Erythroblast (primary cell): Measurements from ENCODE around the gene ITCH.
"Not testable (repeated sequence)": the region's sequence is repeated elsewhere in the genome, so short reads cannot be mapped to it uniquely, and the experiment has no call there.

ENCODE experiments used
- DNase-seq, 2 experiments: peaks; one replicate each; lab custom pipeline; 2025; lab: John Stamatoyannopoulos, UW
- GATA1 ChIP-seq: IDR thresholded peaks from 2 replicates; pipeline ENCODE4 v1.6.1; 2011; ENCODE audit warnings: low read depth, mild to moderate bottlenecking, control low read depth, low read length, moderate library complexity
- POLR2A ChIP-seq: IDR thresholded peaks from 2 replicates; pipeline ENCODE4 v1.6.1; 2011; ENCODE audit warnings: mild to moderate bottlenecking, low read length

The ITCH gene

DNA sequence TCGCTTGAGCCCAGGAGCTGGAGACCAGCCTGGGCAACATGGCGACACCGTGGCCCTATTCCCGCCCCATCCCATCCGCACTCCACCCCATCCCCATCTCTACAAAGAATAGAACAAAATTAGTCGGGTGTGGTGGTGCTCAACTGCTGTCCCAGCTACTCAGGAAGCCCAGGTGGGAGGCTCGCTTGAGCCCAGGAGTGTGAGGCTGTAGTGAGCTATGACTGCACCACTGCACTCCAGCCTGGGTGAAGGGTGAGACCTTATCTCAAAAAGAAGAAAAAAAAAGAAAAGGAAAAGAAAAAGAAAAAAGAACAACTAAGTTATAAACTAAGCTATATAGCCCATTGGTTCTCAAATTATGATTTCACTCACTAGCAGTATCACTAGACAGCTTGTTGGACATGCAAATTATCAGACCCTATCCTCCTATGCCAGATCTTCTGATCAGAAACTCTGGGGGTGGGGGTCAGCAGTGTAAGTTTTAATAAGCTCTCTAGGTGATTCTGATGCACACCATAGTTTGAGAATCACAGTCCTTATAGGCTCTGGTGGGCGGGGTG, 491 bp upstream of the ITCH start:
- TF ChIP-seq POLR2A (no peak), GATA1 (no peak)
- DNase-seq, result no peak

DNA sequence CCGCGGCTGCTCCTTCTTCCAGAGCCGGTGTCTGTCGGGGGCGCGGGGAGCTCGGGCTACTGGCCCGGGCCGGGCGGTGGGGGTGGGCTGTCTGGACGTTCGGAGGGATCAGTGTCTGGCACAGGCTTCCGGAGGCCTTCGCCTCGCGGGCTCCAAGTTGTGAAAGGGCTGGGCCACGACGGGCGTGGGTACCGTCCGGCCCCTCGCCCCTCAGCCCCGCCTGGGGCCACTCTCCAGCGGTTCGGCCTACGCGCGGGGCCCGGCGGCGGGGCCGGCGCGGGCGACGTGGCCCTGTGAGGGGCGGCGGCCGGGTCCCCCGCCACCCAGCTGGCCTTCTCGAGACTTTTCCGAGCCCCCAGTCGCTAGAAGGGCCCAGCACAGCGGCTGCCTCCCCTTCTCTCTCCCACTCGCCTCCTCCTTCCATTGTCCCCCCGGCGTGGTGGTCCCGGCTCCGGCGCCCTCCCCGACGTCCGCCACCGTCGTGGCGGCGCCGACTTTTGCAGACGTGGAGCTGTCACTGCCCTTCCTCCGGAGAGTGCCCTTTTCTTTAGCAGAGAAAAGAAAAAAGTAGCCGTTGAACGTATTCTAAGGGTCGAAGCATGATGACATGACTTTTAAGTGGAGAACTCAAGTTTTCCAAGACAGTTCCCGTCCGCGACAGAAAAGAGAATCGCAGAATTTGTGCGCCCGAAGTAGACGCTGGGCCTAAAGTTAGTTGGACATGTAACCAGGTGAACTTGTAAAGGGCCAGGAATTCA, 571 bp downstream of the ITCH start:
- no peak for TF ChIP-seq GATA1
- peak; percentile 50 for TF ChIP-seq POLR2A
- peak; percentile 63 to 83 for DNase-seq

DNA sequence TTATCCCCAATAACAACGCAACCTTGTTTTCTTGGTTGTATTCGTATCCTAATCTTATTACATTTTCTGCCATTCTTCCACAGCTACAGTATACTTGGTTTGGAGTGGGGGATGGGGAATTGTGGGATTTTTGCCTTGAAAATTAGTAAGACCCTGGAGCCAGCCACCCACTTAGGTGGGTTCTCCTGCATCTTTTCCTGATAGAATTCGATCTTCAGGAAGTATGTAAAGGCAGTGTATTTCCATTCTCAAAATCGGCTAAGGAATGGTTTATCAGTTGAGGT, 1.1 kb downstream of the ITCH start:
- DNase-seq, result no peak
- no peak for TF ChIP-seq POLR2A
- no peak for TF ChIP-seq GATA1

DNA sequence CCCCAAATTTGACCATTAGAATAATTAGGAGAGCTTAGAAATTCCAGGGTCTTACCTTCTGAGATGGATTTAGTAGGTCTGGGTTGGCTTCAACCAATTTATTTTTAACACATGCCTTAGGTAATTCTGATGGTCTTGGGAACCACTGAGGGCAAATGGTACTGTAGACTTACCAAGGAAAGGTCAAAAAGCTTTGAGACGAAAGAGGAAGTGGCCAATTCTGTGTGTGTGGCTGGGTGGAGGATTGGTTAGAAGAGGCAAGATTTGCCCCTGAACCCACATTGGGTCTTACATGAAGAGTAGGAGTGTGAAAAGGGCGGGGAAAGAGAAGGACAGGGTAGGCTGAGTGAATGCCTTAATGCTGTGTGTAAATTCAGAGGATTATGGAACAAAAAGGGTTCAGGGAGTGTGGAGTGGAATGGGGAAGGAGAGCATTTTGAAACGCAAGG, 2.7 kb downstream of the ITCH start:
- no peak for TF ChIP-seq POLR2A
- TF ChIP-seq GATA1, result no peak
- DNase-seq, result peak; percentile 9 to 17

DNA sequence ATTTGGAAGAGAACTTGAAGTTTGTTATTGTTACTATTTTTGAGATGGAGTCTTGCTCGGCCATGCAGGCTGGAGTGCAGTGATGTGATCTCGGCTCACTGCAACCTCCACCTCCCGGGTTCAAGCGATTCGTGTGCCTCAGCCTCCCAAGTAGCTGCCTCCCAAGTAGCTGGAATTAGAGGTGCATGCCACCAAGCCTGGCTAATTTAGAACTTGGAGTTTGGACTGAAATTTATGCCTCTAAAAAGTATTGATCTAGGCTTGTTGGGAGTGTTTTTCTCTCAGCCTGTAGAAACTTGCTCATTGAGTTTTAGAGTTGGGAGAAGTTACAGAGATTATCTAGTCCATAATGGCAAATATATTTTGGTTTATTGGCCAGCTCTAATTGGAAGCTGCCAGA, 4.1 kb downstream of the ITCH start:
- TF ChIP-seq GATA1 (no peak), POLR2A (no peak)
- DNase-seq, result no peak

DNA sequence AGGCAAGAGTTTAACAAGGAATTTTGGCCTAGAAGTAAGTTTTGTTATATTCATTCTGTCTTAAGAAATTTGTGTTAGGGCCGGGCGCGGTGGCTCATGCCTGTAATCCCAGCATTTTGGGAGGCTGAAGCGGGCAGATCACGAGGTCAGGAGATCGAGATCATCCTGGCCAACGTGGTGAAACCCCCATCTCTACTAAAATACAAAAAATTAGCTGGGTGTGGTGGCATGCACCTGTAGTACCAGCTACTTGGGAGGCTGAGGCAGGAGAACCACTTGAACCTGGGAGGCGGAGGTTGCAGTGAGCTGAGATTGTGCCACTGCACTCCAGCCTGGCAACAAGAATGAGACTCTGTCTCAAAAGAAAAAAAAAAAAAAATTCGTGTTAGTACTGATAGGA, 4.8 kb downstream of the ITCH start:
- not testable (repeated sequence) for DNase-seq

DNA sequence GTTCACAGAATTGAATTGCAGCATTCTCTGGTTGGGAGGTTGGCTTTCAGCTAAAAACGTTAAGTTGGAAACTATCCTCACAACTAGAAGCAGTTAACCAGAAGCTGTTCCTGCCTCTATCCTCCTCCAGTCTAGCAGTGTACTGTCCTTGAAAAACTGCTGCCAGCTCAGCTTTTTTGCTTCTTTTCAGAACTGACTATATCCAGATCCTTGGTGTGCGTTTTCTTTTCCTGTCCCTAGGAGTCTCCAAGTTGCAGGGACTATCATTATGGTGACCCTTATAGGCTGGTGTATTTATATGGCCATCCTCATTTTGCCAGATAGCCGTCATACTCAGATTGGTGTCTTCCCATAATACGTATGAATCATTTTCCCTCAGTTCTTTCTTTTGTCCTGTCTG, 5.5 kb downstream of the ITCH start:
- DNase-seq, result no peak

DNA sequence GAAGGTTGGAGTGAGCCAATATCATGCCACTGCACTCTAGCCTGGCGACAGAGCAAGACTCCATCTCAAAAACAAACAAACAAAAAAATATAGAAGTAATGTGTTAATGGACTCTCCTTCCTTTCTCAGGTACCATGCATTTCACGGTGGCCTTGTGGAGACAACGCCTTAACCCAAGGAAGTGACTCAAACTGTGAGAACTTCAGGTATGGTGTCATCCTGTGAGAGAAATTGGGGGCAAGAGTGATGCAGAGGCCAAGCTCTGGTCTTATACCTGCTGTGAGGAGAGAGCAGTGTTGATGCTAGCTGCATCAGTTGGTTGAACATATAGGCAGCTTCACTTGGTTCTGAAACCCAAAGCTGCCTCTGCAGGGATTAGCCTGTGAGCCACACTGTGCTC, 6.2 kb downstream of the ITCH start:
- DNase-seq, result no peak
- TF ChIP-seq GATA1, result no peak
- TF ChIP-seq POLR2A, result no peak

More for the DNA sequence above, 5.5 kb downstream of the ITCH start:
- TF ChIP-seq POLR2A (no peak), GATA1 (no peak)

DNA sequence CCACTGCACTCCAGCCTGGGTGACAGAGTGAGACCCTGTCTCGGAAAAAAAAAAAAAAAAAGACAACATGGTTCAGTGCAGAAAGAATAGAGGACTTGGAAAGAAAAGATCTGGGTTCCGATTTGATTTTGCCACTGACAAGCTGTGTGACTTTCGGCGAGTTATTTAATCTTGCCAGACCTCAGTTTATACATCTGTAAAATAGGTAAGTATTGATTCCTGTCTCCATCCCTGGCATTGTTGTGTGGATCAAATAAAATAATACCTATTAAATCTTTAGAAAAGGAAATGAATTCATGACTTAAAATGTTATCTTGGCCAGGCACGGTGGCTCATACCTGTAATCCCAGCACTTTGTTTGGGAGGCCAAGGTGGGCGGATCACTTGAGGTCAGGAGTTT, 7.0 kb downstream of the ITCH start:
- TF ChIP-seq POLR2A (no peak), GATA1 (no peak)
- no peak for DNase-seq

DNA sequence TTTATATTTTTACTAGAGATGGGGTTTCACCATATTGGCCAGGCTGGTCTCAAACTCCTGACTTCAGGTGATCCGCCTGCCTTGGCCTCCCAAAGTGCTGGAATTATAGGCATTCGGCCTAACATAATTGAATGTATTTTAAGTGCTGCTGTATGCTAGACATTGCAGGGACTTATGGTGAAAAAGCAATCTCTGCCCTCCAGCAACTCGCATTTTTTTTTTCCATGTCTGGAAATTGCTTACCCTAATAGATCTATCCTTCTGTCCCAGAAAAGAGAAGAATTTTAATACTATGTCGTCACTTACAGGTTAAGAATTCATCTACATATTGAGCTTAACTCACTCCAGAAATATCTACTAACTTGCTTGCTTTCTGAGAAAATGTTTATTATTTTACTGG, 10.4 kb downstream of the ITCH start:
- DNase-seq, result no peak
- no peak for TF ChIP-seq POLR2A
- no peak for TF ChIP-seq GATA1

DNA sequence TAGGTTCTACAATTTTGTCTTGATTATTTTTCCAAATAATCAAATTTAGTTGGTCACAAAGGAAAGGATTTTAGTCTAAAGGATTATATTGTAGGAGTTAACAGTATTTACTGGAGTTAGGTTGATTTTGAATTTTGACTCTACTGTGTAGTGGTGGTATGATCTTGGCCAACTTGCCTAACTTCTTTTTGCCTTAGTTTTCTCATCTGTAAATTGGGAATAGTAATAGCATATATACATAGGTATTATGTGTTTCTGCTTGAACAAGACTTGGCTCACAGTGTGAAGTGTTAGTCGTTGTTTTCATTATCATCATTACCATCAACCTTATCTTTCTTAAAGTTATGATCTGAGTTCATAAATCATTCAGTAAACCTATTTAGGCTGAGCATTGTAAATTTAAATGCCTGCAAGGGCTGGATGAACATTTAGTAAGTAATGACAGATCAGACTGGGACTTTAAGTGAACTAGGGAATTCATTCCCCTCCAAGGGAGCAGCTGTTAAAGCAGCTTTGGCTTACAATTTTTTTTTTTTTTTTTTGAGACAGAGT, 11.2 kb downstream of the ITCH start:
- TF ChIP-seq GATA1, result no peak
- no peak for TF ChIP-seq POLR2A
- no peak for DNase-seq

DNA sequence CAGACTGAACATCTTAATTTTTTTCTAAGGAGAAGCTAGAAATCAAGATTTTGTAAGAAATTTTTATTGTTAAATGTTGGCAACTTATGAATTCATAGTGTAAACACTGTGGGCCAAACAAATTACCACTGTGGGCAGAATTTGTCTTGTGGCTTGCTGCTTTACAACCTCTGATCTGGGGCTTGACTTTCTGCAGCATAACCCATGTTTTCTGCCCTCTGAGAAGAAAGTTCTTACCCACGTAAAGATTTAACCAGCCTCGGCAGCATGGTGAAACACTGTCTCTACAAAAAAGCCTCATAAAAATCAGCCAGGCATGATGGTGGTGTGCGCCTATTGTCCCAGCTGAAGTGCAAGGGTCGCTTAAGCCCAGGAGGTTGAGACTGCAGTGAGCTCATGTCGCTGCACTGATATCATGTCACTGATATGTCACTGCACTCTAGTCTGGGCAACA, 12.9 kb downstream of the ITCH start:
- no peak for TF ChIP-seq GATA1
- no peak for DNase-seq

DNA sequence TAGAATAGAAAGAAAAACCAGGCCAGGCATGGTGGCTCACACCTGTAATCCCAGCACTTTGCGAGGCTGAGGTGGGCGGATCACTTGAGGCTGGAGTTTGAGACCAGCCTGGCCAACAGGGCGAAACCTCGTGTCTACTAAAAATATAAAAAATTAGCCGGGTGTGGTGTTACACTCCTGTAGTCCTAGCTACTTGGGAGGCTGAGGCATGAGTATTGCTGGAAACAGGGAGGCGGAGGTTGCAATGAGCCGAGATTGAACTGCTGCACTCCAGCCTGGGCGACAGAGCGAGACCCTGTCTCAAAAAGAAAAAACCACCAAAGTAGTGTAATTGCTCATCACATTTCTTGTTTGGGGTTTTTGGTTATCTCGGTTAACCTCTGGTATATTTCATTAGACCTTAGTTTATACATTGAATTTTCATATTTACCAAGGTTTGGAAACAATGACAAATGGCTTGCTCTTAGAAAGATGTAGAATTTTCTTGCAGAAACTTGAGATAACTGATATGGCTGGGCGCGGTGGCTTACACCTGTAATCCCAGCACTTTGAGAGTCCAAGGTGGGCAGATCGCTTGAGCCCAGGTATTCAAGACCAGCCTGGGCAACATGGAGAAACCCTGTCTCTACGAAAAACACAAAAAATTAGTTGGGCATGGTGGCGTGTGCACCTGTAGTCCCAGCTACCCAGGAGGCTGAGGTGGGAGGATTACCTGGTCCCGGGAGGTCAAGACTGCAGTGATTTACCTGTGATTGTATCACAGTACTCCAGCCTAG, 14.2 kb downstream of the ITCH start:
- DNase-seq, result no peak

DNA sequence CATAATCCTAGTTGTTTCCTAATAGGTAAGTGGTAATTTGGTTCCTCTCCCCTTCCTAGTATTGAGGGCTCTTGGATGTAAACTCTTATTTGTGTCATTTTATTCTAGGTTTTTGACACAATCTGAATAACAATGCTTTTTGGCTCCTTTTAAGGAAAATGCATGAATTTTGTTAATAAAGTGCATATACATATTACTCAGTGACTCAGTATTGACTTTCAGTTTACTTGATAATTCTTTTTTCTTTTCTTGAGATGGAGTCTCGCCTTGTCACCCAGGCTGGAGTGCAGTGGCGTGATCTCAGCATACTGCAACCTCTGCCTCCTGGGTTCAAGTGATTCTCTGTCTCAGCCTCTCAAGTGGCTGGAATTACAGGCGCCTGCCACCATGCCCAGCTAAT, 19.1 kb downstream of the ITCH start:
- no peak for DNase-seq
- no peak for TF ChIP-seq GATA1
- TF ChIP-seq POLR2A, result no peak

More for the DNA sequence above, 14.2 kb downstream of the ITCH start:
- TF ChIP-seq POLR2A, result no peak
- TF ChIP-seq GATA1, result no peak

DNA sequence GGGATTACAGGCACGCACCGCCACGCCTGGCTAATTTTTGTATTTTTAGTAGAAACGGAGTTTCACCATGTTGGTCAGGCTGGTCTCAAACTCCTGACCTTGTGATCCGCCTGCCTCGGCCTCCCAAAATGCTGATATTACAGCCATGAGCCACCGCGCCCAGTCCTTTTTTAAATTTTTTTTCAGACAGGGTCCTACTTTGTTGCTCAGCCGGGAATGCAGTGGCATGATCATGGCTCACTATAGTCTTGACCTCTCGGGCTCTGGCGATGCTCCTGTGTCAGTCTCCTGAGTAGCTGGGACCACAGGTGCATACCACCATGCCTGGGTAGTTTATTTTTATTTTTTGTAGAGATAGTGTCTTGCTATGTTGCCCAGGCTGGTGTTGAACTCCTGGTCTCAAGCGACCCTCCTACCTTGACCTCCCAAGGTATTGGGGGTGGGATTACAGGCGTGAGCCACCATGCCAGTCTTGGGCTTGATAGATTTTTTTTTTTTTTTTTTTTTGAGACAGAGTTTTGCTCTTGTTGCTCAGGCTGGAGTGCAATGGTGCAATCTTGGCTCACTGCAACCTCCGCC, 19.9 kb downstream of the ITCH start:
- DNase-seq, result not testable (repeated sequence)
